ENCODE results near the gene MTA1.

Gene MTA1

DNA sequence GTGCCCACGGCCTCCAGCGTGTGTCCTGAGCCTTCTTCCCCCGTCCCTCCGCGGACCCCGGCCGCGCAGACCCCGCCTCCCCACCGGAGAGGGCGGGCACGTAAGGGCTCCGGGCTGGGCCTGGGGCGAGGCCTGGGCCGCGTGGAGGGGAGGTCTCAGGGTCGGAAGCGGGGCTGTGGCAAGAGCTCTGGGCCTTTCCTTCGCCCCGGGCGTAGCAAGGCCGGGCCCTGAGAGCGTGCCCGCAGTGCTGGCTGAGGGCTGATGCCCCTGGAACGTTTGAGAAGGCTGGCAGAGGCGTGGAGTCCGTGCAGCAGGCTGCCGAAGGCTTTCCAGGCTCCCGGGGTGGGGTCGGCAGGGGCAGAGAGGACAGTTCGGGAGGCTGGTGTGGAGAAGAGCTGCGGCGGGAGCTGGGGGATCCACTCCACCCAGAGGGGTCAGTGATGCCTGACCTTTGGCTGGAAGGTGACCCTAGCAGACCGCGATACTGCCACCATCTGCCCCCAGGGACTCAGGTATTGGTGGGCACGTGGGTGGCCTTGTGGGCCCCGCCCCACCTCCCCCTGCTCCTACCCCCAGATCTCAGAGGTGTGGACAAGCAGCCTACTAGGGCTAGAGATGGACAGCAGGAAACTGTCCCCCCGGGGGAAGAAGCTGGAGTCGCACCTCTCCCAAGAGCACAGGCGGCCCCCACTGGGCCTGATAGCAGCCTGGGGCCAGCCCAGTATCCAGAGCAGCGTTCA lies 20.7 kb upstream of the MTA1 start:
- Histone ChIP-seq H3K4me3 (ENCODE audit: low read length) (peak overlapping the region; percentile 94), H3K27me3 (ENCODE audit: control insufficient read depth, insufficient read depth, low read length) (no peaks in the 10 kb centered on the region), H3K9ac (ENCODE audit: low read depth, low read length) (peak overlapping the region; percentile 90), H3K36me3 (ENCODE audit: insufficient read depth, low read length) (peaks cover 17% of the 10 kb centered on the region), H3K4me2 (ENCODE audit: low read length) (peak overlapping the region; percentile 99), H3K9me3 (replicated peaks; ENCODE audit: low read length) (no peaks in the 10 kb centered on the region), H3K4me1 (ENCODE audit: control insufficient read depth, insufficient read depth, low read length) (peaks cover 20% of the 10 kb centered on the region)

DNA sequence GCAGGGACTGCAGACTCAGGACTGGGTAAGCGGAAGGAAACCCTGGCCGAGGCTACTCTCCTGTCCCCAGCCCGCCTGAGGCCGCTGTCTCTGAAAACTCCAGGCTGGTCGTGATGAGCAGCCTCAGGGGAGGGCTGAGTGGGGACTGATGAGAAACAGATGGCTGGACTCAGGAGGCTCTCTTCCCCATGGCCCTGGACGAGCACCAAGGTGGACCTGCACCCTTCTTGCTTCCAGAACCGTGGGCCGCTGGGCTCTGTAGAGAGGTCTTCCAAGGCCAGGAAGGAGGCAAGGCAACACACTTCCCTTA lies 20.2 kb upstream of the MTA1 start:
- peaks cover 17% of the 10 kb centered on the region for H3K36me3 ChIP-seq (ENCODE audit: insufficient read depth, low read length)
- H3K9ac ChIP-seq (ENCODE audit: low read depth, low read length): peak overlapping the region; percentile 90
- no peaks in the 10 kb centered on the region for H3K9me3 ChIP-seq (replicated peaks; ENCODE audit: low read length)
- H3K4me2 ChIP-seq (ENCODE audit: low read length): peak overlapping the region; percentile 99
- H3K4me3 ChIP-seq (ENCODE audit: low read length): peak overlapping the region; percentile 94
- no peaks in the 10 kb centered on the region for H3K27me3 ChIP-seq (ENCODE audit: control insufficient read depth, insufficient read depth, low read length)
- peaks cover 20% of the 10 kb centered on the region for H3K4me1 ChIP-seq (ENCODE audit: control insufficient read depth, insufficient read depth, low read length)

DNA sequence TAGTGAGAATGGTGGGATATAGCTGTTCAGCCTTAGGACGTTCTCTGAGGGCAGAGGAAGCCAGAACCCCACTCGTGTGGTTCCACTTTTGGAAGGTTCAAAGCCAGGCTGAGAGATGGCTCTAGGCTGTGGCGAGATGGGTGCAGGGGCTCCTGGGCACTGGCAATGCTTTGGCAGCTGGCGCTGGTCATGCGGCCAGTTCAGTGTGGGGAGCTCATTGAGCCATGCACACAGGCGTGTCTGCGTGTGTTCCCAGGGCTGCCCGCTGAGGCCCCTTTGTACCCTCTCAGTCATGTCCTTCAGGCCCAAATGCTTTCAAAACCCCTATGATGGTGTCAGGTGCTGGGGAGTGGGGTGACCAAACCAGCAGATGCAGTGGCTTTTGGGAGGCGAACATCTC lies 19.6 kb upstream of the MTA1 start:
- Histone ChIP-seq H3K4me1 (ENCODE audit: control insufficient read depth, insufficient read depth, low read length) (peaks cover 20% of the 10 kb centered on the region), H3K4me2 (ENCODE audit: low read length) (peak overlapping the region; percentile 99), H3K4me3 (ENCODE audit: low read length) (peak overlapping the region; percentile 94), H3K36me3 (ENCODE audit: insufficient read depth, low read length) (peaks cover 17% of the 10 kb centered on the region), H3K27me3 (ENCODE audit: control insufficient read depth, insufficient read depth, low read length) (no peaks in the 10 kb centered on the region), H3K9ac (ENCODE audit: low read depth, low read length) (no peak overlapping the region), H3K9me3 (replicated peaks; ENCODE audit: low read length) (no peaks in the 10 kb centered on the region)

DNA sequence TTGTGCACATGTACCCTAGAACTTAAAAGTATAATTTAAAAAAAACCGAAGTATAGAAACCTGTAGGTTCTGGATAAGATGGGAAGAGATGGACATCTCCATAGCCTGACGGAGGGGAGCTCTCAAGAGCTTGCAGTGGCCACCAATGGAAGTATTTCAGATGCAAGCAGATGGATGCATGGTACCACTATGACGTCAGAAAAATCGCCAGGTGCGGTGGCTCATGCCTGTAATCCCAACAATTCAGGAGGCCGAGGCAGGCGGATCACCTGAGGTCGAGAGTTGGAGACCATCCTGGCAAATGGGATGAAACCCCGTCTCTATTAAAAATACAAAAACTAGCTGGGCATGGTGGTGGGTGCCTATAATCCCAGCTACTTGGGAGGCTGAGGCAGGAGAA lies 17.9 kb upstream of the MTA1 start:
- Histone ChIP-seq H3K36me3 (ENCODE audit: insufficient read depth, low read length) (peaks cover 17% of the 10 kb centered on the region), H3K9me3 (replicated peaks; ENCODE audit: low read length) (no peaks in the 10 kb centered on the region), H3K4me3 (ENCODE audit: low read length) (no peak overlapping the region), H3K27me3 (ENCODE audit: control insufficient read depth, insufficient read depth, low read length) (no peaks in the 10 kb centered on the region), H3K9ac (ENCODE audit: low read depth, low read length) (no peak overlapping the region), H3K4me1 (ENCODE audit: control insufficient read depth, insufficient read depth, low read length) (peaks cover 20% of the 10 kb centered on the region), H3K4me2 (ENCODE audit: low read length) (no peak overlapping the region)

GRCh38 chr14:105408592-105408991 lies 11.0 kb upstream of the MTA1 start:
- Histone ChIP-seq H3K9me3 (replicated peaks; ENCODE audit: low read length) (no peaks in the 10 kb centered on the region), H3K4me1 (ENCODE audit: control insufficient read depth, insufficient read depth, low read length) (peaks cover 5% of the 10 kb centered on the region)

DNA sequence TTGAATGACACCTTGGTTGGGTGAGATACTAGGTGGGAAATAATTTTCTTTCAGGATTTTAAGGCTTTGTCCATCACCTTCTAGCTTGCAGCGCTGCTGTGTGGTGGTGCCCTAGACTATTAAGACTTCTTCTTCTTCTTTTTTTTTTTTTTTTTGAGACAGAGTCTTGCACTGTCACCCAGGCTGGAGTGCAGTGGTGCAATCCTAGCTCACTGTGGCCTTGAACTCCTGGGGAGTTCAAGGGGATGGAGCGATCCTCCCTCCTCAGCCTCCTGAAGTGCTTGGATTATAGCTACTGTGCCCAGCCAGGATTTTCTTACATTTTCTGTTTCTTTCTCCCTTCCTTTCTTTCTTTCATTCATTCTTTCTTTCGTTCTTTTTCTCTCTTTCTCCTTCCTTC lies 10.3 kb upstream of the MTA1 start:
- Histone ChIP-seq H3K4me3 (ENCODE audit: low read length) (no peak overlapping the region), H3K27me3 (ENCODE audit: control insufficient read depth, insufficient read depth, low read length) (no peaks in the 10 kb centered on the region), H3K4me2 (ENCODE audit: low read length) (no peak overlapping the region), H3K4me1 (ENCODE audit: control insufficient read depth, insufficient read depth, low read length) (peaks cover 6% of the 10 kb centered on the region), H3K9me3 (replicated peaks; ENCODE audit: low read length) (no peaks in the 10 kb centered on the region), H3K36me3 (ENCODE audit: insufficient read depth, low read length) (no peaks in the 10 kb centered on the region), H3K9ac (ENCODE audit: low read depth, low read length) (no peak overlapping the region)

More at GRCh38 chr14:105408592-105408991, 11.0 kb upstream of the MTA1 start:
- no peak overlapping the region for H3K4me2 ChIP-seq (ENCODE audit: low read length)
- no peak overlapping the region for H3K9ac ChIP-seq (ENCODE audit: low read depth, low read length)
- no peaks in the 10 kb centered on the region for H3K36me3 ChIP-seq (ENCODE audit: insufficient read depth, low read length)
- no peaks in the 10 kb centered on the region for H3K27me3 ChIP-seq (ENCODE audit: control insufficient read depth, insufficient read depth, low read length)
- no peak overlapping the region for H3K4me3 ChIP-seq (ENCODE audit: low read length)

DNA sequence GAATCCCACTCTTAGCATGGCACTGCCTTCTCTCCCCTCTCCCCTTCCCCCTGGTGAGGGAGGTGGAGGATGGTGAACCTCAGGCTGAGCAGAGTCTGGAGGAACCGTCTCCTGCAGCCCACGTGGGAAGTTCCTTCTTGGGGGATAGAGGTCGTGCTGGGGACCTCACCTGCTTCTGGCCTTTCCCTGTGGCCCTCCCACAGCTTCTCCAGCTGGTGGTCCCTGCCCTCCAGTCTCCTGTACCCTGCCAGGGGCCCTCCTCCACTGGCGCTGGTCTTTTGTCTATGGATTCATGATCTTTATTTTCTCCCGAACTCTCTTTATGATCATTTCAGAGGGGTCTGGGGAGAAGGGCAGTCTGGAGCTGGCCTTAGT lies 9.0 kb upstream of the MTA1 start:
- H3K4me3 ChIP-seq (ENCODE audit: low read length): no peak overlapping the region
- H3K4me1 ChIP-seq (ENCODE audit: control insufficient read depth, insufficient read depth, low read length): peaks cover 14% of the 10 kb centered on the region
- H3K4me2 ChIP-seq (ENCODE audit: low read length): peak overlapping the region; percentile 83
- H3K27me3 ChIP-seq (ENCODE audit: control insufficient read depth, insufficient read depth, low read length): no peaks in the 10 kb centered on the region
- no peaks in the 10 kb centered on the region for H3K36me3 ChIP-seq (ENCODE audit: insufficient read depth, low read length)
- H3K9me3 ChIP-seq (replicated peaks; ENCODE audit: low read length): no peaks in the 10 kb centered on the region
- peak overlapping the region; percentile 50 for H3K9ac ChIP-seq (ENCODE audit: low read depth, low read length)

GRCh38 chr14:105411017-105411941 lies 8.3 kb upstream of the MTA1 start:
- Histone ChIP-seq H3K27me3 (ENCODE audit: control insufficient read depth, insufficient read depth, low read length) (no peaks in the 10 kb centered on the region), H3K9ac (ENCODE audit: low read depth, low read length) (peak overlapping the region; percentile 50), H3K4me2 (ENCODE audit: low read length) (peak overlapping the region; percentile 83), H3K36me3 (ENCODE audit: insufficient read depth, low read length) (no peaks in the 10 kb centered on the region), H3K4me3 (ENCODE audit: low read length) (peak overlapping the region; percentile 66), H3K9me3 (replicated peaks; ENCODE audit: low read length) (no peaks in the 10 kb centered on the region), H3K4me1 (ENCODE audit: control insufficient read depth, insufficient read depth, low read length) (peaks cover 14% of the 10 kb centered on the region)

DNA sequence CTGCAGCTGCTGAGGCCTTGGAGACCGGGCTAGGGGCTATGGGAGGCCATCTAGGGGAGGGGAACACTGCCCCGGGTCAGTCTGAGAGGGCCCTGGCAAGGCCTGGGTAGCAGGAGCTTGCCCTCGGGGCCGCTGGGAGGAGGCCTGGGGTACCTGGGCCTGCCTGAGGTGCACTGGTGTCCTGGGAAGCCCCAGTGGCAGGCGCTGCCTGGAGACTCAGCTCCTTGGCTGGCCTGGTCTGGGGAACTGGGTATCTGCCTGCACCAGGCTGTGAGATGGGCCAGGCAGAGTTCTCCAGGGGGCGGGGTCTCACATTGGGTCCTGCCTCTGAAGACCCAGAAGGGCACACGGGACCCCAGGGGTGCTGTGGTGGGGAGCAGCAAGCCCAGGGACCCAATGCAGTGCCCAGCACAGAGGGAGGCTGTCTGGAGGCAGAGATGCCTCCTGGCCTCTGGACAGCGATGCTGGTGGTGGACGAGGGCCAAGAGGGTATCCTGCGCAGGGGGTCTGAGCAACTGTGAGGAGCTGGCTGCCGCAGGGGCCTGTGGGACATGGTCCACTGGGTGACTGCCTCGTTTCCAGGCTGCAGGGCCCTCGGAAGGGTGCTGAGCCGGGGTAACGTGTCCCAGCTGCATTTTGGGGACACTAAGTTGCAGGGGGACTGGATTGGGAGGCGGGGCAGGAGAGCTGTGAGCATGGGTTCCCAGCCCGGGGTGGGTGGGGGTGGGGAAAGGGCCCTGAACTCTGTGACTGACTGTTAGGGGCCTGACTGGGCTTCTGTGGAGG lies 7.4 kb upstream of the MTA1 start:
- Histone ChIP-seq H3K4me1 (ENCODE audit: control insufficient read depth, insufficient read depth, low read length) (peaks cover 14% of the 10 kb centered on the region), H3K9ac (ENCODE audit: low read depth, low read length) (no peak overlapping the region), H3K4me2 (ENCODE audit: low read length) (peak overlapping the region; percentile 80), H3K36me3 (ENCODE audit: insufficient read depth, low read length) (no peaks in the 10 kb centered on the region), H3K27me3 (ENCODE audit: control insufficient read depth, insufficient read depth, low read length) (no peaks in the 10 kb centered on the region), H3K4me3 (ENCODE audit: low read length) (no peak overlapping the region), H3K9me3 (replicated peaks; ENCODE audit: low read length) (no peaks in the 10 kb centered on the region)

- Histone ChIP-seq H3K4me3 (ENCODE audit: low read length) (no peak overlapping the region), H3K9me3 (replicated peaks; ENCODE audit: low read length) (no peaks in the 10 kb centered on the region), H3K27me3 (ENCODE audit: control insufficient read depth, insufficient read depth, low read length) (no peaks in the 10 kb centered on the region), H3K4me1 (ENCODE audit: control insufficient read depth, insufficient read depth, low read length) (peaks cover 14% of the 10 kb centered on the region), H3K9ac (ENCODE audit: low read depth, low read length) (no peak overlapping the region), H3K36me3 (ENCODE audit: insufficient read depth, low read length) (no peaks in the 10 kb centered on the region), H3K4me2 (ENCODE audit: low read length) (no peak overlapping the region)
Measured at GRCh38 chr14:105412771-105413543, 6.7 kb upstream of the MTA1 start.

DNA sequence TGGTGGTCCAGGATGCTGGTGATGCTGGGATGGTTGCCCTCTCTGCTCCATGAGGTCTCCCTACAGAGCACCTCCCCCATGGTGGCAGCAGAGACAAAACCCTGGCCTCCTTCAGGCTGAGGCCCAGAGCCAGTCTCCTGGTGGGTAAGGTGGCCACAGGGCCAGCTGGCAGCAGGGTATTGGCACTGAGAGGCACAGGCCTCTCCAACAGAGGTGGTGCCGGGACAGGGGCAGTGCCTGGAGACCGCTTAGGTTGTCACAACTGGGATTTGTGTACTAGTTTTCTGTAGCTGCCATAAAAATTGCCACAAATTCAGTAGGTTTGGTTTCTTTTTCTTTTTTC lies 6.1 kb upstream of the MTA1 start:
- Histone ChIP-seq H3K9ac (ENCODE audit: low read depth, low read length) (no peak overlapping the region), H3K4me2 (ENCODE audit: low read length) (no peak overlapping the region), H3K9me3 (replicated peaks; ENCODE audit: low read length) (no peaks in the 10 kb centered on the region), H3K4me1 (ENCODE audit: control insufficient read depth, insufficient read depth, low read length) (peaks cover 15% of the 10 kb centered on the region), H3K4me3 (ENCODE audit: low read length) (no peak overlapping the region), H3K27me3 (ENCODE audit: control insufficient read depth, insufficient read depth, low read length) (no peaks in the 10 kb centered on the region), H3K36me3 (ENCODE audit: insufficient read depth, low read length) (no peaks in the 10 kb centered on the region)

Data from skeletal muscle satellite cell (primary cell).